ENCODE results near the gene ADRA2C.

GRCh38 chr4:3812211-3812934 lies 46.2 kb downstream of the ADRA2C start:
- TF ChIP-seq, protein P1, sequence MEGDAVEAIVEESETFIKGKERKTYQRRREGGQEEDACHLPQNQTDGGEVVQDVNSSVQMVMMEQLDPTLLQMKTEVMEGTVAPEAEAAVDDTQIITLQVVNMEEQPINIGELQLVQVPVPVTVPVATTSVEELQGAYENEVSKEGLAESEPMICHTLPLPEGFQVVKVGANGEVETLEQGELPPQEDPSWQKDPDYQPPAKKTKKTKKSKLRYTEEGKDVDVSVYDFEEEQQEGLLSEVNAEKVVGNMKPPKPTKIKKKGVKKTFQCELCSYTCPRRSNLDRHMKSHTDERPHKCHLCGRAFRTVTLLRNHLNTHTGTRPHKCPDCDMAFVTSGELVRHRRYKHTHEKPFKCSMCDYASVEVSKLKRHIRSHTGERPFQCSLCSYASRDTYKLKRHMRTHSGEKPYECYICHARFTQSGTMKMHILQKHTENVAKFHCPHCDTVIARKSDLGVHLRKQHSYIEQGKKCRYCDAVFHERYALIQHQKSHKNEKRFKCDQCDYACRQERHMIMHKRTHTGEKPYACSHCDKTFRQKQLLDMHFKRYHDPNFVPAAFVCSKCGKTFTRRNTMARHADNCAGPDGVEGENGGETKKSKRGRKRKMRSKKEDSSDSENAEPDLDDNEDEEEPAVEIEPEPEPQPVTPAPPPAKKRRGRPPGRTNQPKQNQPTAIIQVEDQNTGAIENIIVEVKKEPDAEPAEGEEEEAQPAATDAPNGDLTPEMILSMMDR (IDR thresholded peaks at IDR 0.05 in 2 of 3, conservative IDR thresholded peaks at IDR 0.05 in 1 of 3; ENCODE audit: insufficient read depth in 2 of 3, low read depth in 1 of 3, low read length in 3 of 3): no peak
- TF ChIP-seq, protein P2, sequence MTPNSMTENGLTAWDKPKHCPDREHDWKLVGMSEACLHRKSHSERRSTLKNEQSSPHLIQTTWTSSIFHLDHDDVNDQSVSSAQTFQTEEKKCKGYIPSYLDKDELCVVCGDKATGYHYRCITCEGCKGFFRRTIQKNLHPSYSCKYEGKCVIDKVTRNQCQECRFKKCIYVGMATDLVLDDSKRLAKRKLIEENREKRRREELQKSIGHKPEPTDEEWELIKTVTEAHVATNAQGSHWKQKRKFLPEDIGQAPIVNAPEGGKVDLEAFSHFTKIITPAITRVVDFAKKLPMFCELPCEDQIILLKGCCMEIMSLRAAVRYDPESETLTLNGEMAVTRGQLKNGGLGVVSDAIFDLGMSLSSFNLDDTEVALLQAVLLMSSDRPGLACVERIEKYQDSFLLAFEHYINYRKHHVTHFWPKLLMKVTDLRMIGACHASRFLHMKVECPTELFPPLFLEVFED (CRISPR knock-in tag; conservative IDR thresholded peaks at IDR 0.05): no peak
- TF ChIP-seq HMGXB4 (CRISPR knock-in tag; IDR thresholded peaks at IDR 0.05) (no peak), MAFG (tag; conservative IDR thresholded peaks at IDR 0.05) (no peak), BCOR (IDR thresholded peaks at IDR 0.05) (no peak), FOXM1 (IDR thresholded peaks at IDR 0.05; ENCODE audit: low read depth) (no peak), FOXM1 (CRISPR knock-in tag; IDR thresholded peaks at IDR 0.05; ENCODE audit: low read depth) (no peak)

Measured in K562 (cell line).